Endodermal cell (in vitro differentiated cells): ENCODE measurements around the gene DNAJB13. TPM values are rescaled to one million over a fixed set of nuclear protein-coding genes. Genes with fewer than 3 reads are reported as not detected.

ENCODE experiments used
- DNase-seq: peaks from one replicate; pipeline ENCODE4 v3.0.0-alpha.2; 2017
- H3K27ac ChIP-seq: 2 replicates; pipeline ENCODE4 v1.5.1; 2013; ENCODE audit warnings: mild to moderate bottlenecking, low read depth, low read length, moderate library complexity
- H3K27me3 ChIP-seq: 2 replicates; pipeline ENCODE4 v1.6.1; 2013; ENCODE audit warnings: mild to moderate bottlenecking, low read length, moderate library complexity; ENCODE audit not compliant: insufficient read depth, control insufficient read depth, poor library complexity, severe bottlenecking
- H3K36me3 ChIP-seq: 2 replicates; pipeline ENCODE4 v1.7.0; 2013; ENCODE audit warnings: mild to moderate bottlenecking, low read length, moderate library complexity; ENCODE audit not compliant: control insufficient read depth, insufficient read depth
- H3K4me1 ChIP-seq: one replicate; pipeline ENCODE4 v1.7.0; 2013; ENCODE audit warnings: low read length; ENCODE audit not compliant: control insufficient read depth, insufficient read depth
- H3K4me3 ChIP-seq: 2 replicates; pipeline ENCODE4 v1.5.1; 2013; ENCODE audit warnings: mild to moderate bottlenecking, low read length, moderate library complexity
- H3K9ac ChIP-seq: 2 replicates; pipeline ENCODE4 v1.6.1; 2013; ENCODE audit warnings: mild to moderate bottlenecking, low read length, moderate library complexity; ENCODE audit not compliant: poor library complexity, severe bottlenecking; ENCODE audit errors: extremely low read depth
- H3K9me3 ChIP-seq: 2 replicates; pipeline ENCODE4 v1.6.1; 2013; ENCODE audit warnings: mild to moderate bottlenecking, low read length, moderate library complexity; ENCODE audit not compliant: control insufficient read depth
- H3K27ac Mint-ChIP-seq: 2 replicates; pipeline ENCODE4 v1.8.0; 2020; ENCODE audit warnings: mixed read lengths
- H3K27me3 Mint-ChIP-seq: 2 replicates; pipeline ENCODE4 v1.8.0; 2021; ENCODE audit warnings: mild to moderate bottlenecking, mixed read lengths; ENCODE audit not compliant: insufficient read depth
- H3K36me3 Mint-ChIP-seq: 2 replicates; pipeline ENCODE4 v1.8.0; 2020; ENCODE audit warnings: low read depth, mixed read lengths
- H3K4me1 Mint-ChIP-seq: 2 replicates; pipeline ENCODE4 v1.8.0; 2020; ENCODE audit warnings: mixed read lengths
- H3K4me3 Mint-ChIP-seq: 2 replicates; pipeline ENCODE4 v1.8.0; 2020; ENCODE audit warnings: mild to moderate bottlenecking, moderate library complexity, mixed read lengths
- H3K9me3 Mint-ChIP-seq: 2 replicates; pipeline ENCODE4 v1.8.0; 2020; ENCODE audit warnings: mild to moderate bottlenecking, mixed read lengths
- CTCF ChIP-seq: fragments of 200-600 bp; sonication (generic); conservative IDR thresholded peaks from 2 replicates; pipeline ENCODE4 v1.5.0; 2021; ENCODE audit warnings: antibody characterized with exemption, mild to moderate bottlenecking
- WGBS, 2 experiments: methylation state at CpG; one replicate each; pipeline versions ENCODE4 v1.1.5 to v1.1.7; 2013; ENCODE audit warnings: missing lambda C conversion rate in 2 of 2, mixed read lengths in 1 of 2; ENCODE audit not compliant: insufficient coverage in 1 of 2, insufficient read length in 1 of 2; 5-methylcytosine and 5-hydroxymethylcytosine counted together
- total RNA-seq, 2 donors: library from RNA; stranded (reverse); fragmentation: NEBNext Ultra II Directional in 1 of 2; extraction: Animal tissue kit (Norgen Biotek cat#: 25700) in 1 of 2; gene quantifications; 2 replicates in 1 of 2; 3 replicates in 1 of 2; pipeline ENCODE4 v1.2.1, GENCODE V29; 2021

Gene DNAJB13
- total RNA-seq, 2 donors from 2014 or later = 0.44 to 1.2 TPM

- H3K4me1 ChIP-seq = peaks cover 10% of the 10 kb centered on the region
- Mint-ChIP-seq H3K4me1 (peaks cover 29% of the 10 kb centered on the region), H3K36me3 (peaks cover 73% of the 10 kb centered on the region), H3K4me3 (no peak overlapping the region), H3K9me3 (no peaks in the 10 kb centered on the region), H3K27me3 (no peaks in the 10 kb centered on the region), H3K27ac (no peak overlapping the region)
- H3K27me3 ChIP-seq = no peaks in the 10 kb centered on the region
- H3K36me3 ChIP-seq = peaks cover 68% of the 10 kb centered on the region
- no peak overlapping the region for H3K27ac ChIP-seq
- no peak overlapping the region for H3K4me3 ChIP-seq
- 94 to 95% methylated on average over 7 to 18 of the region's 18 CpGs for WGBS, 2 experiments
- DNase-seq = no peak
- TF ChIP-seq CTCF = no peak
- no peak overlapping the region for H3K9ac ChIP-seq
- H3K9me3 ChIP-seq = no peaks in the 10 kb centered on the region
Observed at GRCh38 chr11:73977856-73978519, 27.2 kb downstream of the DNAJB13 start.

- no peak for TF ChIP-seq CTCF
- Mint-ChIP-seq H3K27me3 (no peaks in the 10 kb centered on the region), H3K4me1 (peaks cover 31% of the 10 kb centered on the region), H3K27ac (no peak overlapping the region), H3K4me3 (no peak overlapping the region), H3K36me3 (peaks cover 73% of the 10 kb centered on the region), H3K9me3 (no peaks in the 10 kb centered on the region)
- Histone ChIP-seq H3K4me3 (no peak overlapping the region), H3K36me3 (peaks cover 68% of the 10 kb centered on the region), H3K4me1 (peaks cover 10% of the 10 kb centered on the region), H3K27me3 (no peaks in the 10 kb centered on the region), H3K9me3 (no peaks in the 10 kb centered on the region), H3K9ac (no peak overlapping the region), H3K27ac (no peak overlapping the region)
- no peak for DNase-seq
- 93 to 97% methylated on average over 3 of the region's 3 CpGs for WGBS, 2 experiments
Observed at GRCh38 chr11:73978576-73979086, 27.8 kb downstream of the DNAJB13 start.

- peak overlapping the region; percentile 85 for H3K27ac Mint-ChIP-seq
- peaks cover 58% of the 10 kb centered on the region for H3K36me3 Mint-ChIP-seq
- Histone ChIP-seq H3K4me3 (peak overlapping the region; percentile 92), H3K9me3 (no peaks in the 10 kb centered on the region), H3K27me3 (no peaks in the 10 kb centered on the region), H3K4me1 (peaks cover 10% of the 10 kb centered on the region), H3K9ac (peak overlapping the region; percentile 30), H3K36me3 (peaks cover 56% of the 10 kb centered on the region), H3K27ac (no peak overlapping the region)
- no peaks in the 10 kb centered on the region for H3K9me3 Mint-ChIP-seq
- TF ChIP-seq CTCF = no peak
- peaks cover 5% of the 10 kb centered on the region for H3K27me3 Mint-ChIP-seq
- peaks cover 34% of the 10 kb centered on the region for H3K4me1 Mint-ChIP-seq
- H3K4me3 Mint-ChIP-seq = peak overlapping the region; percentile 96
- 90 to 100% methylated on average over 1 to 6 of the region's 6 CpGs for WGBS, 2 experiments
- peak; percentile 41 for DNase-seq
Observed at GRCh38 chr11:73980001-73980961, 29.5 kb downstream of the DNAJB13 start.
